SK-N-MC (cell line): ENCODE measurements around the gene MRTFA.

Source experiments
- EZH2 ChIP-seq: fragments of 200-600 bp; sonication (generic); IDR thresholded peaks from one replicate; pipeline ENCODE4 v1.6.1; 2017; ENCODE audit warnings: antibody characterized with exemption
- POLR2AphosphoS5 ChIP-seq: IDR thresholded peaks from 2 replicates; pipeline ENCODE4 v1.6.1; 2012; ENCODE audit warnings: mild to moderate bottlenecking, low read depth, low read length, borderline replicate concordance

GRCh38 chr22:40517631-40518030 lies 118.9 kb downstream of the MRTFA start:
- TF ChIP-seq EZH2 (no peak), POLR2AphosphoS5 (no peak)
